Suprapubic skin (tissue), 4 donors: ENCODE data around the gene COL4A6.

ENCODE experiments used
- CTCF ChIP-seq, 2 donors: fragments of 200-600 bp in 1 of 2; fragments of 450-650 bp in 1 of 2; sonication (generic) in 1 of 2; IDR thresholded peaks; one replicate each; pipeline ENCODE4 v1.5.1; 2016 to 2019; ENCODE audit warnings: antibody characterized with exemption in 2 of 2, mild to moderate bottlenecking in 1 of 2, moderate library complexity in 1 of 2
- EP300 ChIP-seq: sonication (generic); formaldehyde crosslinking; IDR thresholded peaks from one replicate; pipeline ENCODE4 v1.6.1; 2017; ENCODE audit warnings: antibody characterized with exemption
- POLR2A ChIP-seq, 2 donors: fragments of 450-650 bp; IDR thresholded peaks; one replicate each; pipeline ENCODE4 v1.6.1; 2017; ENCODE audit warnings: antibody characterized with exemption in 2 of 2, mild to moderate bottlenecking in 2 of 2, moderate library complexity in 2 of 2
- POLR2AphosphoS5 ChIP-seq, 3 donors: sonication (generic); formaldehyde crosslinking; IDR thresholded peaks; one replicate each; pipeline ENCODE4 v1.6.1; 2017; ENCODE audit warnings: antibody characterized with exemption in 3 of 3

GRCh38 chrX:108199691-108200090 is 238.5 kb downstream of the COL4A6 start:
- TF ChIP-seq CTCF (IDR thresholded peaks at IDR 0.05) (peak in 1 of 2 donors; percentile 14), POLR2A (IDR thresholded peaks at IDR 0.05) (no peak), POLR2AphosphoS5 (IDR thresholded peaks at IDR 0.05) (no peak), EP300 (no peak)
